HG02938 (cell line): ENCODE measurements around the gene WDR5.

ENCODE experiments used
- ATAC-seq: cut with Tn5 transposase; IDR thresholded peaks from one replicate; pipeline ENCODE4 v1.9.1; 2021; ENCODE audit warnings: mild to moderate bottlenecking, moderate library complexity; ENCODE audit not compliant: unreplicated experiment

Gene WDR5

DNA sequence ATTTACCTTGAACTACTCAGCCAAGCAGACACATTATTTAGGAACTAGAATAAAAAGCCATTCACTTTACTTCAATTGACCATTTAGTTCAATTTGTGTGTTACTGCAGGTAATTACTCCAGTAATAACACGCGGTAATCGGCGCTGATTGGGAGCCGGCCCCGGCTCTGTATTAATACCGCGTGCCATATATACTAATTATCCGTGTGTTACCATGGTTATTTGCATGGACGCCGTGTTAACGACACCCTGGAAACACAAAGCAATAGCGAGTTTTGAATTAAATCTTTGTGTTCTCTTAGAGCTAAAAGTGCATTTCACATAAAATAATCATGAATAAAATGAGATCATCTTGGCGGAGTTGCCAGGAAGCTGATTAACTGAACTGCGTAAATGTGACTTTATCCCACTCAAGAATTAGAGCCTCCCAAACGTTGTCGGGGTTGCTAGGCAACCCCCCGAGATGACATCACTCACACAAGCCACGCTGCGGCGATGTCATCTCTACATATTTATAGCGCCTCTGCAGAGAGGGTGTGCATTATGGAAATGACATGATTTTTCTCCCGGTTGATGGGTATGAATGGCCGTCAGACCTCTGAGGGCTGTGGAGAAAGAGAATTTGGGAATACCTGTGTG is 69.9 kb downstream of the WDR5 start:
- ATAC-seq: no peak

DNA sequence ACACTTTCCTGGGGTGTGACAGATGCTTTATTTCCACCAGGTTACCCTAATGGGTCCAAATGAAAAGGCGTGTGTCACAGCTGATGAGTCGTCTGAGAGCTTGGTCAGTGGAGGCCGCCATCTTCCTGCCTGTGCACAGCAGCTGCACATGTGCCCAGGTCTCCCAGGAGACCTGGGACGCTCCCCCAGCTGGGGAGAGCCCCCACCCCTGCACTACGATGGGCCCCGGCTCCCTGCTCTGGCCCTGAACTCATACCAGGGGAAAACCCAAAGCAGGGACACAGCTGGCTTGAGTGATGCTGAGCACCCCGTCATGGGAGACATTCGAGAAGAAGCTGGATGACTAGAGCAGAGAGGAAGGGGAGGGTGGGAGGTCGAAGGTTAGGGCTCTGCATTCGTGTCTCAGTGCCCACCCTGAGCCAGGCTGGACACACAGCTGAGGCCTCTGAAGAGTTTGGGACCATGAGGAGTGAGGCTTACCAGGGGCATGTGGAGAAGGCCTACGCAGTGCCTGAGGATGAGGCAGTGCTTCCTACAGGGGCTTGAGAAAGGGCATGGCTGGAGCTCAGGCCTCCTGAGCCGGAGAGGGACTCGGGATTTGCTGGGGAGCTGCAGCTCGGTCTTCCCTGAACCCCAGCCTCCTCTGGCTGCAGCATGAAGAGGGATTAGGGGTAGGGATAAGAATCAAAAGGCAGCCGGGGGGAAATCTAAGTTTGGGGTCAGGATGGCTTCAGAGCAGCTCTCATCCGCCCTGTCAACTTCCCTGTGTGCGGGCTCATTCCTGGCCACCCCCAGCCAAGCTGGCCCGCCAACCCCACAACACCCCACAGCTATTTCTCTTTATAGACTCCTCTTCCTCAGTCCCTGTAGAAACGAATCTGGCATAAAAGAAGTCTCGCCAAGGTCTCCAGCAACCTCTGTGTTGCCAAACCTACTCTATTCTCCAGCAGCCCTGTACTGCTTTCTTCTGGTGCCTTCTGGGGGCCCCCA is 70.7 kb downstream of the WDR5 start:
- ATAC-seq: no peak

GRCh38 chr9:134208310-134208841 is 72.5 kb downstream of the WDR5 start:
- no peak for ATAC-seq

DNA sequence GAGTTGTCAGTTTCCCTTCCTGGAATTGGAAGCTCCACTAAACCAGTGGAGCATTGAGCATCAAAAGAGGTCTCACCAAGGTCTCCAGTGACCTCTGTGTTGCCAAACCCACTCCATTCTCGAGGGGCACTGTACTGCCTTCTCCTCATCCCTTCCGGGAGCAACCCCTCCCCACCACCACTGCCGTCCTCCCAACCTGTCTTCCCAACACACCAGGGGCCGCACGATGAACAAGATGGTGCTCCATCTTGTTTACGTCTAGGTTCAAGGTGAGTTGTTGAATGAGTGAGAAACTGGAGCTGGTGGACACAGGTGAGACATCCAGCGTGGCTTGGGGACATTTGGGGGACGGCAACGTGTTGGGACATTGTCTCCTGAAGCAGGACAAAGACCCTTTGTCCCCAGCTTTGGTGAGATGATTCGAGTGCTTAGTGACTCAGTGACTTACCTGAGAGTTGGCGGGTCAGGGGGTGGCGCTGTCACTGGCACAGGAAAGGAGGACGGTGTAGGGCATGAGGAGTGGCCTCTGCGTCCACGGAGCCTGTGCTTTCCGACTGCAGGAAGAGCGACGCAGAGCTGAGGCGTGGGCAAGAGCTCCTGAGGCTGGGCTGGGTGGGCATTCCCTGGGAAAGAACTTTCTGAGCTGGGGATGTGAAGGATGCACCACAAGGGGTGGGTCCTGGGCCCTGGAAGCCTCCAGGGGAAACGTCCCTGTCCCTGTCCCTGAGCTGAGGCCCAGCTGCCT is 73.3 kb downstream of the WDR5 start:
- no peak for ATAC-seq
